SHP77 treated with DMSO at 0.1 percent for 48 hours (cell line): Measurements from ENCODE around the gene FARP1.

ENCODE experiments used
- DNase-seq: peaks from one replicate; lab custom pipeline; 2025; lab: John Stamatoyannopoulos, UW

FARP1 gene

GRCh38 chr13:98459721-98460370, 317.0 kb downstream of the FARP1 start:
- DNase-seq, result no peak

- no peak for DNase-seq
Measured at GRCh38 chr13:98460516-98460915, 317.6 kb downstream of the FARP1 start.

GRCh38 chr13:98461486-98462240, 318.8 kb downstream of the FARP1 start:
- no peak for DNase-seq

- DNase-seq, result no peak
Measured at GRCh38 chr13:98462241-98462882, 319.5 kb downstream of the FARP1 start.

- no peak for DNase-seq
Measured at GRCh38 chr13:98462946-98463345, 320.1 kb downstream of the FARP1 start.

GRCh38 chr13:98466634-98467236, 323.8 kb downstream of the FARP1 start:
- no peak for DNase-seq

- DNase-seq, result no peak
Measured at GRCh38 chr13:98467263-98467985, 324.5 kb downstream of the FARP1 start.

- no peak for DNase-seq
Measured at GRCh38 chr13:98468361-98468760, 325.5 kb downstream of the FARP1 start.

- DNase-seq, result no peak
Measured at GRCh38 chr13:98468929-98469328, 326.0 kb downstream of the FARP1 start.

- no peak for DNase-seq
Measured at GRCh38 chr13:98470920-98471319, 328.0 kb downstream of the FARP1 start.

- no peak for DNase-seq
Measured at GRCh38 chr13:98471934-98472333, 329.0 kb downstream of the FARP1 start.

GRCh38 chr13:98473135-98473787, 330.4 kb downstream of the FARP1 start:
- no peak for DNase-seq

GRCh38 chr13:98473788-98474144, 330.9 kb downstream of the FARP1 start:
- DNase-seq, result no peak

GRCh38 chr13:98474292-98474691, 331.4 kb downstream of the FARP1 start:
- DNase-seq, result no peak

- no peak for DNase-seq
Measured at GRCh38 chr13:98474761-98475160, 331.9 kb downstream of the FARP1 start.

- no peak for DNase-seq
Measured at GRCh38 chr13:98475522-98475921, 332.6 kb downstream of the FARP1 start.

GRCh38 chr13:98476106-98476505, 333.2 kb downstream of the FARP1 start:
- DNase-seq, result no peak

GRCh38 chr13:98476538-98476966, 333.7 kb downstream of the FARP1 start:
- DNase-seq, result no peak

GRCh38 chr13:98478189-98479129, 335.6 kb downstream of the FARP1 start:
- DNase-seq, result no peak

GRCh38 chr13:98479496-98480003, 336.7 kb downstream of the FARP1 start:
- DNase-seq, result no peak
